HG03432 (cell line): ENCODE results near the gene ERCC1.

Experiments used
- ATAC-seq: cut with Tn5 transposase; IDR thresholded peaks from one replicate; pipeline ENCODE4 v1.9.1; 2021; ENCODE audit warnings: mild to moderate bottlenecking, moderate library complexity; ENCODE audit not compliant: unreplicated experiment

Gene ERCC1

DNA sequence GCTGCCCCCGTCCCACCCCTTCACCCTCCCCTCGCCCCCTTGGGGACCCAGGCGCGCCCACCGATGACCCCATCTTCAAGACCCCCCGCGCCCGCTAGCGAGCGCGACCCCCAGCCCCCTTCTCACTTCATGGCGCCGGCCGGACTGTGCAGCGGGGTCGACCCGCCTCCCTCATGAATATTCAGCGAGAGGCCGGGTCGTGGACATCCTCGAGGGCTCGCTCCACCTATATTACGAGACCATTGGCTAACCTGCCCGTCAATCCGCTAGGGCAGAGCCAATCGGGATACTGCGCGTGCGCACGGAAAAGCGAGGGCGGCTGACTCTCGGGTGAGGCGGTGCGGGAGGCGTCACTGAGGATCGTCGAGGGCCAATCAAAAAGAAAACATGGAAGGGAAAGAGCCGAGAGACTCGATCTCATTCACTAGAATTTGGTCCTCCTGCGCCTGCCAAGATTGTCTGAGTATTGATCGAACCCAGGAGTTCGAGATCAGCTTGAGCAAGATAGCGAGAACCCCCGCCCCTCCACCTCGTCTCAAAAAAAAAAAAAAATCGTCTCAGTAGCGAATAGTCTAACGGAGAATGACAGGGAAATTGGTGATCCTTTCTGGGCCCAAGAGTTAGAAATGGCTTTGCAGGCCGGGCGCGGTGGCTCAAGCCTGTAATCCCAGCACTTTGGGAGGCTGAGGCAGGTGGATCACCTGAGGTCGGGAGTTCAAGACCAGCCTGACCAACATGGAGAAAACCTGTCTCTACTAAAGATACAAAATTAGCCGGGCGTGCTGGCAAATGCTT lies 53.1 kb downstream of the ERCC1 start, which contains the start of gene ERCC2:
Gene ERCC2 (minus strand): TSS at position 164 of the 795 bp plus-strand sequence. CDS start 33 bp downstream, at position 131.
- peak; percentile 97 for ATAC-seq

DNA sequence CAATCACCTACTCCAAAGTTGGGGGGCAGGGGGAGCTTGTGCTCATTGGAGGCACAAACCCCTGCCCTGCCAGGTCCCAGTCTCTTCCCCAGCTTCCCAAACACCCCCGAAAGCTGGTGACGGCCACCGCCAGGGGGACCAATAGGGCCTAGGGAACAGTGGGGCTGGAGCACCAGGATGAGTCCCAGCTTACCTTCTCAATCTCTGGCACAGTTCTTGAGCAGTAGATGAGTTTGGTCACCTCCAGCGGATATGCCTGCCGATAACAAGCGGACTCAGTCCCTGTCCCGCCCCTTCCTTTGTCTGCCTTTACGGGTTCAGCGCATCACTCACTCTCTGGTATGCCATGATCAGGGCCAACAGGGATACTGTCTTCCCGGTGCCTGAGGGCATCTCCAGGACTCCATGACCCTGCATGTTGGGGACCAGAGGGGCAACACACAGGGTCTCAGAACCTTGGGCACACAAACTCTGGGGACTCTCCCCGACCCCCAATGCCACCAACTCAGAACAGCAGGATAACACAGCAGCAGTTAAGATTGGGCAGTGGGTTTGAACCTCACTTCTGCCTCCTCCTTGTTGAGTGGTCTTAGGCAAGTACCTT lies 54.9 kb downstream of the ERCC1 start:
- ATAC-seq: no peak

DNA sequence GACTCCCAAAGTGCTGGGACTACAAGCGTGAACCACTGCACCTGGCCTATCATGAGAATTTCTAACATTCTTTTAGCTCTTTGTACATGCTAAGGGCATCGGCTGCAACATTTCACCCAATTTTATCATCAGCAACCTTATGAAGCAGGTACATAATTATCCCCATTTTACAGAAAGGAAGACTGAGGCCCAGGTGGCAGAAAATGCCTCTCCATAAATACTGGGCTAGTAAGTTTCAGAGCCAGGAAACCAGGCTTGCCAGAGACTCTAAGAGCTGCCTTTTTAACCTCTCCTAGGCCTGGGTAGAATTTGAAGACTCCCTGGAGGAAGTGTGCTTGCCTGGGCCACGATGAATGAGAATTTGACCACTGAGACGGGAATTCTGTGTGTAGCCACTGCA lies 55.6 kb downstream of the ERCC1 start:
- no peak for ATAC-seq

DNA sequence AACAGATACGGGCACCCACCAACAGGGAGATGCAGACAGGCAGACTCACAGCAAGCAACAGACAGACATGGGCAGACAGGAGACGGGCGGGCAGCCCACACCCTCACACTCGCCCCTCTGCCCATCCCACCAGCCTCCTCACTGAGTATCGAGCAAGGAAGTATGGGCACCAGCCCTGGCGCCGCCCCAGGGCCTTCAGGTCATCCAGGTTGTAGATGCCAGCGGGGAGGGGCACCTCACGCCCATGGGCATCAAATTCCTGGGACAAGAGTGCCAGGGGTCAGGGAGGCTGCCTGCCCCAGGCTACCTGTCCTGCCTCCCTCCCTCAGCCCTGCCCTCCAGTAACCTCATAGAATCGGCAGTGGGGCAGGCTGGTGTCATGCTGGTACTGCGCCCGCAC lies 59.0 kb downstream of the ERCC1 start:
- ATAC-seq: no peak

DNA sequence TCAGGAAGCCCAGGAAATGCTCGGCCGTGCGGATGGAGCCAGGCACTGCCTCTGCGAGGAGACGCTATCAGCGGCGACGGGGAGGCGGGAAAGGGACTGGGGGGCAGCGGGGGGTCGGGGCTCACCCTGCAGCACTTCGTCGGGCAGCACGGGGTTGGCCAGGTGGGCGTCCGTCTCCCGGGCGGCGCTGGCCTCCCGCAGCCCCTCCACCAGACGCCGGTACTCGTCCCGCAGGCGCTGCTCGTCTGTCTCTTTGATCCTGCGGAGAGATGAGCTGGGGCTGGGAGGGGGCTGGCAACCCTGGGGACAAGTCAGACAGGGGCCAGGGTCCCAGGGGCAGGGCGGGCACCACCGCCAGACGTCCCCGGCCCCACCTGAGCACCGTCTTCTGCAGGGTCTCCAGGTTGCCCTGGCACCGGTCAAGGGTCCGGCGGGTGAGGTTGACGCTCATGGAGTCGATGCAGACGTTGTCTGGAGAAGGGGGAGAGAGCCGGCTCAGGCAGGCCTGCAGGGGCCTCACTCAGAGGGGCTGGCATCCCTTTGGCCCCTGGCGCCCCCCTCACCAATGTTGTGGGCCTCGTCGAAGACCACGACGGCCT lies 59.8 kb downstream of the ERCC1 start:
- ATAC-seq: no peak

DNA sequence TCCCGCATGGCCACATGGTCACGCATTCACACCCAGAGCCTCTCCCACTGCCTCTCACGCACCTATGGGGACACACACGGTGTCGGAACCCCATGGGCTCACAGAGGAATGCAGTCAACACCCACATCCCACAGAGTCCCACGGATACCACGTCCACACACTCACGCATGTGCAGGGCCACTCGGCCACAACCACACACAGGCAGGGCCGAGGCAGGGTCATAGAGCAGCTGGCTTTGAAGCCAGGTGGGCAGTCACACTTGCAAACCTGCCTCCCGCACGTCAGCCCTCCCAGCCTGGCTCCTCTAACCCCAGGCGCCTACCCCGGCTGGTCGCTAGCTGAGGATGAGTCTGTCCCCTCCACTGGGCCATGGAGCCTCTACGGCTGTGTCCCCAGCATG lies 61.4 kb downstream of the ERCC1 start:
- no peak for ATAC-seq

DNA sequence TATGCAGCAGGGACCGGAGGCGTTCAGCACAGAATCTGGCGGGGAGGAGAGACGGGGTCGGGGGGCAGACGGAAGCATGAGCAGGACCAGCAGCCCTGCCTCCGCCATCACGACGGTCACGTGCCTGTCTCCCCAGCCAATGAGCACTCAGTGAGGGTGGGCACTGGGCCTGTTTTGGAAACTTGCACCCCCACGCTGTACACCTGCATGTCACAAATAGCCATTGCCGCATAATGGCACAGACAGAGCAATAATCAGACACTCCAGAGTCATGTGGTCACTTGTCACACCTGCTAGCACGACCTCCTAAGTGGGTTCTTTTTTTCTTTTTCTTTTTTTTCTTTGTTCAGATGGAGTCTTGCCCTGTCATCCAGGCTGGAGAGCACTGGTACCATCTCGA lies 62.1 kb downstream of the ERCC1 start:
- ATAC-seq: no peak

DNA sequence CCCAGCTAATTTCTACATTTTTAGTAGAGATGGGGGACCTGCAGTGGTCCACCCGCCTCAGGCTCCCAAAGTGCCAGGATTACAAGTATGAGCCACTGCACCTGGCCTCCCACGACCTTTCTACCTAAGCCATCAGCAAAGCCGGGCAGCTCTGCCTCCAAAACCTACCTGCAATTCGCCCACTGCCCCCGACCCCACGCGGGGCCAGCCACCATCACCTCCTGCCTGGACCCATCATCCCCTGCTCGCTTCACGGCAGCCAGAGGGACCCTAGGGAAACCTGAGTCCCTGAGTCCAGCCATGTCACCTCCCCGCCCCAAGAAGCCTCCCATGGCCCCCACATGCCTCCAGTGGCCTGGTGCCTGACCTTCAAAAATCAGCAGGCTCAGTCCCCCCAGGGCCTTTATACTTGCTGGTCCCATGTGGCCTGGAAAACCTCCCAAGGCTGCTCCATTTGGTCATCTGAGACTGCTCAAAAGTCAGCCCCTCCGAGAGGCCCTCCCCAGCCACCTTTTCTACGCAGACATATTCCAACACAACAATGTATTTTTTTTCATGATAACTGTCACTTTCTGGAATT lies 65.4 kb downstream of the ERCC1 start:
- ATAC-seq: no peak

DNA sequence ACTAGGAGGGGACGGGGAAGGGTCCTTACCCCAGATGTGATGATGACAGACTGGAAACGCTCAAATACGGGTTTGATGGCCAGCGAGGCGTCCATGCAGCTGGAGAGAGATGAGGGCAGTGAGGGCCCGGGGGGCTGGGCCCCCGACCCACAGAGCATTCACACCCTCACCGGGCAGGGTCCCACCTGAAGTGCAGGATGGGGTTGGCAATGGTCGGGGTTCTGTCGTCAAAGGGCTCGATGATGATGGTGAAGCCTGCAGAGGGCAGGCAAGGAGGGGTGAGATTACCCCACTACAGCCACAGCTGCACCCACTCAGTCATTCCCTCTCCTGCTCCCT lies 66.3 kb downstream of the ERCC1 start:
- no peak for ATAC-seq
